ENCODE results near the gene NEK7.
"Not testable (repeated sequence)": the region's sequence is repeated elsewhere in the genome, so short reads cannot be mapped to it uniquely, and the experiment has no call there.

NEK7 gene

DNA sequence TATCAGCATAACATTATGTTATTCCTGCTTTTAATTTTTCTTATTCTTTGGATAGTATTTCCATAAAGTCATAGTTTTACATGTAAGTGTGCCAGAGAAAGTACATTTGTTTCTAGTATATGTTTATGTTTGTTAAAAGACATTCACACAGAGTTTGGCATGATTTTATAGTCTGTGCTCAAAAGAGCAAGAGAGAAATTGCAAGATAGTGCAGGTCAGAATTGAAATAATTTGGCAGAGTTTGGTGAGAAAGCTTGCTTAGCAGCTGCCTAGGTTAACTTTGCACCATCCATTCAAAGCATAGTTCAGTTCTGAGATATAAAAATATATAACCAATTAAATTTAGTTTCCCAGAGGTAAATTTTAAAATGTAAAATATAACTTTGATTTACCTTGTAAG lies 17.0 kb downstream of the NEK7 start:
- no peak for FAIRE-seq

DNA sequence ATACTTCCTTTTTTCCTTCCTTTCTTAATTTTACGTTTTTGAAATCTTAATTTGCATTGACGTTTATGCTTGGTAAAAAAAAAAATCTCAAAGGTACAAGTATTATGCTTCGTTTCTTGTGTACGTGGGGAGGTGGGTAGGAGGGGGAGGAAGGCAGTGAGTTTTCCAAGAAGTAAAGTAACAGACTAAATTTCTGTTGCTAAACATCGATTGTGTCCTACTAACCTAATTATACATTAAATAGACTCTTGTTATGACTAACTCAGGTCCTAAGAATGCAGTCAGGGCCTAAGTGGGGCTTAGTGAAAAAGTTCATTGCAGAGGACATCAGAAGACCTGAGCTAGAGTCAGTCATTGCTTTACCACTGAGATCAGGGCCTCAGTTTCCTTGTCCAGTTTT lies 17.5 kb downstream of the NEK7 start:
- FAIRE-seq, result no peak

DNA sequence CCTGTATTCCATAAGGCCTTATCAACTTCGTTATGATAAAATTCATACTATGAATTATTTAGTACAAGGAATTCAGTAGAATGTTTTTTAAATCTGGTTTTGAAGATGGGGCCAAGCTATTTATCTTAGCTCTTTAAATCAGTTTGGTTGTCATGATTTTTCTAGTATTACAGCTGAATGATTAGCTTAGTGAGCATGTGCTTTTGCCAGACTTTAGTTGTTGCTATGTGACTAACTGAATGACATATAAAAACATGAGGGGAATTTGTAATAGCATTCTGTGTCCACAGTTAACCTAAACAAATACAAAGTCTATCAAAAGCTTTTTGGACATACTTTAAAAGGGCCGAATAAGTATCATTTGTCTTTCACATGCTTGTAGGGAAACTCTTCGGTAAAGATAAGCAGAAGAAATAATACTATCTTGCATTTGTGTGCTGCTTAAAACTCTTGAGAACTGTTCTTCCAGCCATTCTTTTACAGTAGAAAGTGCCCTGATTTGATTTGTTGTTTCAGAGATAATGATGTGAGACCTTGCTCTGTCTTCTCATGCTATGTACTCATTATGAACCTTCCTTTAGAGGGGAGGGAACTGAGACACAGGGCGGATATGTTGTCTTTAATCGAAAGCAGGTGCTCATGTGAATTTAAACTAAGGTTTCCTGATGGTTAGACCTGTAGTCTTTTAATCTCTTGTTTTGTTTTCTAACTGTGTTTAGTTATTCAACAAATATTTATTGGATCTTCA lies 18.8 kb downstream of the NEK7 start:
- no peak for FAIRE-seq

DNA sequence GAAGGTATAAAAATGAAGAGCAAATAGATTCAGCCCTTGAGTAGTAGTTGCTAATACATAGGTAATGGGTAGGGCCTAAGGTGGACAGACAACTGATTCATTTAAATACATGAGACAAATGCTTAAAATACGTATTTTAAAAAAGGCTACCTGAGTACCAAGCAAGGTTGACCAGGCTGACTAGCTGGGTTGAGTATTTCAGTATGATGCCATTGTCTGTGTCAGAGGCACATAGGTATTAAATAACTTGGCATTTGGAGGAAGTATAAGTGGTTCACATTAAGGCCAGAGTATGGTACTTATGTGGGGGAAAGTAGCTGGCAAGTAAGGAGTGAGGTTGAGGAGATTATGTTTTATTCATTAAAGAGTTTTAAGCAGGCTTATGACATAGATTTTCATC lies 19.4 kb downstream of the NEK7 start:
- FAIRE-seq, result no peak

DNA sequence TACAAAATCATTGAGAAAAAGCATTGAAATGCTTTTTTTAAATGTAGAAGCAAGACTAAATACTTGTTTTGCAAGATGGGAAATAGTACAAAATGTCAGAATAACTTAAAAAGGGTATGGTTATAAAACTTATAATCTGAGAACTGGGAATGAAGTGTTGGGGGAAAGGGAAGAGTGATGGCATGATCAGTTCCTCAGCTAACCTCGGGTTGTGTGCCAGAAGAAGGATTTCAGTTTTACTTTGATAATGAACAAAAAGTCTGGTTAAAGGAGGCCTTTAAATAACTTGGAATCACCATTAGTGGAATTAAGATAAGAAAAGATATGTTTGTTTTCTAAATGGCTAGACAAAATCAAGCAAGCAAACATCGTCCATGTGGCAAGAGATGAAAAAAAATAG lies 20.7 kb downstream of the NEK7 start:
- FAIRE-seq, result no peak

DNA sequence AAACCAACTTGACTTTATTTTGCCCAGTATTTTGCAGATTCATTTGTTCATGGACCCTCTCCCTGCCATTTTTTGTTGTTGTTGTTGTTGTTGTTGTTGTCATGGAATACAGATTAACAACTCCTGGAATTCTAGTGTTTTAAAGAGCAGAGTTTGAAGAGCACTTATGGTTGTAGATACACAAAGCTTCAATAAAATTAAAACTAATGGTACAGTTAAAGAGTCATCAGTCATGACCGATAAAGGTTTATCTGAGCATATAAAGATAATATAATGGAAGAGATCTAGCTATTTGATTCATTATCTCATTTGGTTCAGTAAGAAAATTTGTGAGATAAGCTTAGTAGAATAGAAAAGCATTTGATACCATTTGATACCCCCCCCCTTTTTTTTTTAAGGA lies 21.8 kb downstream of the NEK7 start:
- FAIRE-seq, result no peak

DNA sequence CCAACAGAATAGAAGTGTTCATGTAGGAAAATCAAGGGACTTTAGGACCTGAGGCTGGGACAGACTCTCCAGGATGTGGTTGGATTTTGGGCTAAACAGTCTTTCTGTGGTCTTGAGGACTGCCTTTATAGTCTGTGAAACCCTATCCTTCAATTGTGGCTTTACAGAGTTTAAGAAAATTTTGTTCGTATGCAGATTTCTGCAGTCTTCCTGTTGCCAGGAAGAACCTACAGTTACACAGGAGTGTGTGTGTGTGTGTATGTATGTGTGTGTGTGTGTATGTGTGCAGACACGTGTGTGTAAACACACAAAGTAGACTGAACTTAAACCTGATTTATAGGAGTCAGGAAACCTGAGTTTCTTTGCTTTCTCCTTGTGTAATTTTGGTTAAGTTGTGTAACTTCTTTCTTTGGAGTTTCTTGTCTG lies 22.8 kb downstream of the NEK7 start:
- FAIRE-seq, result no peak

DNA sequence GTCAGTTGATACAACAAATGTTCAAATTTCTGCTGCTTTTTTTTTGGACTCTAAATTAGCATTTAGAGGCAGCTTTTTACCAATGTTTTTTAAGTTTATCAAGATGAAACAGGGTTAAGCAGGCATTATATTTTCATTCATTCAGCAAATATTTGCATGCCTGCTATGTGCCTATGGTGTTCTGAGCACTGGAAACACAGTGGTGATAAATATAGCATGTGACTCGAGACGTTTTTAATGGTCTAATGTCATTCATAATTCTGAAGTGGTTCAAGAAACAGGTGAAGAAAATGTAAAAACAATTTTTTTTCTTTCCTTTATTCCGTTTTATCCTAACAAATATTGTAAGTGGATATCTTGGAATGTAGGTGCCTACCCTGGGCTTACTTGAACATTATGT lies 26.8 kb downstream of the NEK7 start:
- FAIRE-seq, result no peak

DNA sequence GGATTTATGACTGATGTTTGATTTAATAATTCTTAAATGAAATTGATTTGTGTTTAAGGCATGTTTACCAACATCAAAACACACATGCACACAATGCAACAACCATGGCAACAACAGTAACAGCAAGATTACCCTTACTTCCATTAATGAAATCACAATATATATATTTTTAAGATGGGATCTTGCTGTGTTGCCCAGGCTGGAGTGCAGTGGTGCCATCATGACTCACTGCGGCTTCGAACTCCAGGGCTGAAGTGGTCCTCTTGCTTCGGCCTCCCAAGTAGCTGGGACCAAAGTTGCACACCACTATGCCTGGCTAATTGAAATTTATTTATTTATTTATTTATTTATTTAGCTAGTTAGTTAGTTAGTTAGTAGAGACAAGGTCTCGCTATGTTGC lies 27.7 kb downstream of the NEK7 start:
- FAIRE-seq, result no peak

DNA sequence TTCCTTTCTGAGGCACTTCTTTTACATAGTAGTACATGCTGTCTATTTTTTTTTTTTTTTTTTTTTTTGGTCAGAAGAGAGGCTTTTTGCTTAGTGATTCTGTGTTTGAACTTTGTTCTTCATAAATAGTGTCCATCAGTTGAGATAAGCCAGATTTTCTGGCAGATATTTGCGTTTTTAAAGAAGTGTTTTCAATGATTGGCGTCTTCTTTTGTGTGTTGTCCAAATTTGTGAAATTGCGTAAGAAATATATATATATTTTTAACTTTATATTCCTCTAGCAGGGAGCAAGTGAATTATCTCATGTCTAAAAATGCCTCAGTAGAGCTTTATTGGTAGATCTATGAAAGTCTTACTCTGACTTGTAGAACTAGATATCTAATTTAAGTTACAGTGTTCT lies 28.3 kb downstream of the NEK7 start:
- no peak for FAIRE-seq

DNA sequence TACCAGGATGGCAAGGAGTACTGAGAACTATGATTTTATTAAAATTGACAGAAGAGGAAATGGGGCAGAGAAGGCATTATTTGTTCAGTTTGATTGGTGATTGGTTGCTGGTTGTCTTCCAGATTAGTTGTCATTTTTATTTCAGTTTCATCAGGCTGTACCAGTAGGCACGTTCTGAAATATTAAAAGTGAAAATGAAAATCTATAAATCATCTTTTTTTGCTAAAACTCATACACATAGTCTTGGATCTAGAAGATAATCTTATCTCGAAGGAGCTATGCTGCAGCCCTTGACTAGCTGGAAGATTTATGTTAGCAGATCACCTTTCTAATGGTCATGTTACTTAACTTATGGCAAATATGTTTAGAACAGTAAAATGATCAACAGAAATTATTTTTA lies 29.0 kb downstream of the NEK7 start:
- FAIRE-seq, result no peak

DNA sequence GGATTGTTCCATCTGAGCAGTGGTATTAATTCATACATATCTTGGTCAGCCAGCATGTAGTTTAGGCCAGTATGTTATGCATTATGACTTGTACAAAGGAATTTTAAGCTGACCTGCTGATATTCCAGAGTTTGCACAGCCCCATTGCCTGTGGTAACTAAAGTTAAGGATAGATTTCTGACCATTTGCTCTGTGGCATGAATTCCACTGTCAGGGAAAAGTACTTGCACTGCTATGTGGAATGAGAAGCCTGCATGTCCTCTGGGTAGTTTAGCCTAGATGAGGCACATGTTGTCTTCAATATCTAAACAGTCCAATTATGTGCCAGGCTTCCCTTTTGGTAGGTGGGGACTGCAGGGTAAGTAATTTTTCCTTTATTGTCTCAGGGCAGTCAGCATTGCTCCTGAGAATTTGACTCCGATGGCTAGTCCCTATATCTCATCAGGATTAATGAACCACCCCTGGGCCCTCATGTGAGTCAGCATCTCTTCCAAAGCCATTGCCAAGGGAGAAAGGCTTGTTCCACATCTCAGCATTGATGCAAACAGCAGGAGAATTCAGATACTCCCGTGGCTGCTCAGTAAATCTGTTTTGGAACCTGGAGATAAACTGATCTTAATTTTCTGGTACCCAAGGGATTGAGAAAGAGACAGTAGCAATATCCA lies 30.2 kb downstream of the NEK7 start:
- no peak for FAIRE-seq

DNA sequence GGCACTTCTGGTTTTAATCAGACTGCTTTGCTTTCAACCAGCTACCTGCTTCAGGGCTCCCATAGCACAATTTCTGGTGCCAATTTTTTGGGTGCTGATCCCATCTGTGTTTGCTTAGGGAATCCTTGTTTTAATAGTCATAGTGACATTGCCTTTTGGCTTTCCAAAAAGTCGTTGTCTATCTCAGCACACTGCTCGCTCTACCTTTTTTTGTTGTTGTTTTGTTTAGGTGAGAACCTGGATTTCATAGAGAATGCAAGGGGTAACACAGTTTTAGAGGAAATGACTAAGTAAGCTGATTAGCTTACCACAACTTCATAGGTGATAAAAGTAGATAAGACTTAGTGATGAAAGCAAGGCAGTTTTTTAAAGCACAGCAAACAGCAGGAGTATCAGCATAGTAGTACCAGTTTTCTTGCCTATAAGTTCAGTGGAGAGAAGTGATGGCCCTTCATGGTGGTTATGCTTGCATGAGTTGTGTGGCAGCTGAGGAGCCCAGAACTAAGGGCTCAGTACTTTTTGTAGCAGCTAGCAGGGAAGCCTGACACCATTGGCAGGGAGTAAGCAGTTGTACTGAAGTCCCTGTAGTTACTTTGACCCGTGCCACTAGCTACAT lies 31.3 kb downstream of the NEK7 start:
- FAIRE-seq, result no peak

DNA sequence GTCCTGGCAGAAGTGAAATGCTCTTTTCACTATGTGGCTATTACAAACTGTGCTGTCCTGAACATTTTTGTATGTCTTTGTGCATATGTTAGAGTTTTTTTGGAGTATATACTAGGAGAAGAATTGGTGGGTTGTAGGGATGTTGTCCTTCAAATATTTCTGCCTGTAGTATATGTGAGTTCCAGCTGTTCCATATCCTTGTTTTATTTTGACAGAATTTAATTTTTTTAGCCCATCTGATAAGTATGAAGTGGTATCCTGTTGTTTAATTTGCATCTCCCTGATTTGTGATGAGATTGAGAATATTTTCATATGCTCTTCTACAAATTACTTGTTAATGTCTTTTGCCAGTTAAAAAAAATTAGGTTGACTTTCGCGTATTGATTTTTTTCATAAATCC lies 34.3 kb downstream of the NEK7 start:
- FAIRE-seq, result no peak

DNA sequence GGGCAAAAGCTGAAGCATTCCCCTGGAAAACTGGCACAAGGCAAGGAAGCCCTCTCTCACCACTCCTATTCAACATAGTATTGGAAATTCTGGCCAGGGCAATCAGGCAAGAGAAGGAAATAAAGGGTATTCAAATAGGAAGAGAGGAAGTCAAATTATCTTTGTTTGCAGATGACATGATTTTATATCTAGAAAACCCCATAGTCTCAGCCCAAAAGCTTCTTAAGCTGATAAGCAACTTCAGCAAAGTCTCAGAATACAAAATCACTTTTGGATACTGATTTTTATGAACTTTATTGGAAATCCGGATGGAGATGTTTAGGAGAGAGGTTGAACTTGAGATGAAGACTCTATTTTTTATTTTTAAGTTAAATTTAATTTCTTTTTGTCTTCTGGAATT lies 37.1 kb downstream of the NEK7 start:
- FAIRE-seq, result not testable (repeated sequence)

DNA sequence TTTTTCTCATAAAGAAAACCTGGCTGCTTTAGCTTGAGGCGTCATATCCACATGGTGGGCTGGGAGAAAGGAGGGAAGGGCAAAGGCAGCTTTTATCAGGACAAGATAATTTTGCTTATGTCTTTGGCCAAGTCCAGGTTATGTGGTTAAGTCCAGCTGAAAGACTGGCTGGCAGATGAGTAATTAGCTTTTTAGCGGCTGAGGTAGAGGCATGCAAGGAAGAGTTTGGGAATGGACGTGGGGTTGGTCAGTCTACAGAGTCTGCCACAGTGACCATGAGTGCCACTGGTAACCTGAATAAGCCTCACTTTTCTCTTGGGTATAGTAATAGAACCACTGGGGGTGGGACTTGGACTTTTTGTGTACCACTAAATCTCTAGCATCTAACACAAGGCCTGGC lies 39.8 kb downstream of the NEK7 start:
- no peak for FAIRE-seq

DNA sequence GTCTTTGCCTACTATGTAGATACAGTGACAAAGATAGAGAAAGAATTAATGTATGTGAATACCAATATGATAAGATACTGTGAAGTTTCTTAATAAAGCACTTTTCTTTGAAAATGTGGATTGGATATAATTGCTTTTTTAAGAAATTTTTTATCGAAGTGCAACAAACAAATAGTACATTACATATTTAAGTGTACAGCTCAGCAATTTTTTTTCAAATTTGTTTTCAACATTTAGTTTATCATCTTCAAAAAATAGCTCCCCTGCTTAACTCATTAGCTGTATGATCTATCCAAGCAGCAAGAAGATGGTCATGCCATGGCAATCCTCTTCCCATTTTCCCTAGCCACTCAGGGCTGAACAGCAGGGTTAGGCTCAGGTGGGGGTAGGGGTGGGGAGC lies 40.5 kb downstream of the NEK7 start:
- no peak for FAIRE-seq

DNA sequence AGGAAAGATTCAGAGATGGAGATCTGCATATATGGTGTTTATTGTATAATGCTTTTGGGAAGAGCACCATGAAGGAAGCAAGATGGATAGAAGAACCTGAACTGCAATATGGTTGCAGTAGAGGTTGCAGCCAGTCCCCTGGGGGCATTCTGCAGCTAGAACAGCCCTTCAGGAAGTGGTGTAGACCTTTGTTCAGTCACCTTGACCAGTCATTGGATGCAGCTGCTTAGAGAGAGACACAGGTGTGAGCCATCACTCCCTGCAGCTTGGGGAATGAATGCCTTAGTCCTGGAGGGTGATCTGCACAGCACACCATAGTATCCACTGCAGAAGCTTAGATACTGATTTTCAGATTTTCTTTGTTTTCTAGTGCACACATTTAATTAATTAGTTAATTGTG lies 42.3 kb downstream of the NEK7 start:
- no peak for FAIRE-seq

DNA sequence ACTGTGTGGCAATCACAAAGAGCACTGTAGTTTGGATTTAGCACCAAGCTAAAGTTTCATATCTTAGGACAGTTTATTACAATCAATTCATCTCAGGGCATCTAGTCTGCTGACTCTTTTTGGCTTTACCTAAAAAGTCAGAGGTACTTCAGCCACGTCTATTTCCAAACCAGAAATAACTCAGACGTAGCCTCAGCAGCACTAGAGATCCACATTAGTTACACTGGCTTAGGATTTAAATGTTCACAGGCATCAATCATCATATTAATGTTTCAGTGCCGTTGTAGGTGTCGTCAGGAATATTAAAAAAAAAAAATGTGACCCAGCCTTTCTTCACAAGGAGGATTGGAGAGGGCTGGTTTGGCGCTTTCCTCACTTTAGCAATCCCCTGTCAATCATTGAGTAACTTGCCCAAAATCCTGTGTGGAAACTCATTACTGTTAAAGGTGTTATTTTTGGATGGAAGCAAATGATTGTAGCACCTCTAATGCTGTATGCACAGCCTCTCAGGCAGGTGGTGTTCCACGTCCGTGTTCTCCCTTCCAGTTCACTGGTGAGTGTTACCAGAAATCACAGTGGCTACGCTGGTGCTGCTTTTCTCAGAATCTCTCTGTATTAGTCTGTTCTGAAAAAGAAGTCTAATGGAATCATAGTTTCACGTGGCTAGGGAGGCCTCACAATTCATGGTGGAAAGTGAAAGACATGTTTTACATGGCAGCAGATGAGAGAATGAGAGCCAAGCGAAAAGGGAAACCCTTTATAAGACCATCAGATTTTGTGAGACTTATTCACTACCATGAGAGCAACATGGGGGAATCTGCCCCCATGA lies 45.4 kb downstream of the NEK7 start:
- no peak for FAIRE-seq

DNA sequence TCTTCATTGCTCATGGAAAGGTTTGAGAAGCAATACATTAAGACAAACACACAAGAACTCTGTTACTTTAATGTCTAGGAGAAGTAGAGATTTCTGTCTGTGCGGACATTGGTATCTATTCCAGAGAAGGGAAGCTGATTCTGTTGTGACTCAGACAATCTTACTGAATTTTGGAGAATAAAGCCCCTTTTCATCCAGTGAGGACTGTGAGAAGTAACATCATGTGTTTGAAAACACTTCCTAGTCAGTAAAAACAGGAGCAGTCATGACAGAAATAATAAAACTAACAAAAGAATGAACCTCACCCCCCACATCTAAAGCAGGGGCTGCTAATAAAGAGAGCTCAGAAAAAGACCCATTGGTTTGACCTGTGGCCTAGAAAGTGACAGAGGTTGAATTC lies 46.6 kb downstream of the NEK7 start:
- no peak for FAIRE-seq

DNA sequence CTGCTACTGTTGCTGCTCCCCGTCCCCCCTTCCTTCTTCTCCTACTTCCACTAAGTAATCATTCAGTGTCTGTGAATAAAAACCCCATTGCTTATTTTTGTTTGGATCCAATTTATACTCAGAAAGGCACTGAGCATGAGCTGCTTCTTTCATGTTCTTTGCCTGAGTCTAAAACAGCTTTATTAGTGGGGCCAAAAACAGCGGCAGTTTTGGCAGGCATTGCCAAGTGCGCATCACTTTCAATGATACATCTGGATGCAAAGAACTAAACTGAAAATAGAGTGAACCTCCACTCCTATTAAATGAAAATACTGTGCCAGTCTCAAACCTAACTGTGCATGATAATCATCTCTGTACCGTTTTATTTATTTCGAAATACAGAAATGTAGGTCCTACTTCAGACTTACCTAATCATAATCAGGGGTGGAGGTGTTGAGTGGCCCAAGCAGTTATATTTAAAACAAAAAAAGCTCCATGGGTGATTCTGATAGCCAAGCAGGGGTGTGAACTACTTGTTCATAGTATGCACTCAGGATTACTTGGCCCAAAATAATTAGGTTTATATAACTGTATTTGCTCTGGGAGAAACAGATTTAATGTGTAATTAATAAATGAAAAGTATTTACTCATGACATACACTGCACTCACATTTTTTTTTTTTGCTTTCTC lies 48.4 kb downstream of the NEK7 start:
- no peak for FAIRE-seq

DNA sequence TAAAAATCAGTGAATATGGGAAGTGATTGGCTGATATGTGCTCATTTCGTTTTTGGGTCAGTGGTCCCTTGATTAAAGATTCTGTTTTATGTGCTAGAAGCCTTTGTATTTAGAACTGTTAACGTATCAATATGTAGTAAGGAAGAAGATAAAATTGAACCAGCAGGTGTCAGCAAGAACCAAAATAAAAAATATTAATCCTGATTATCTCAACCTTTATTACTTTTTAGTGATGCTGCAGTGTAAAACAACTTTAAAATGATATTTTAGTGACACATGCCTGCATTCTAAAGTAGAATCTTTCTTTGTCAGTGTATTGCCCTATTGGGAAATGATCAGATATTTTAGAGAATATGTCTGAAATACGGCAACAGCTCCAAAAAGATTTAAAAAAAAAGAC lies 49.5 kb downstream of the NEK7 start:
- FAIRE-seq, result no peak

DNA sequence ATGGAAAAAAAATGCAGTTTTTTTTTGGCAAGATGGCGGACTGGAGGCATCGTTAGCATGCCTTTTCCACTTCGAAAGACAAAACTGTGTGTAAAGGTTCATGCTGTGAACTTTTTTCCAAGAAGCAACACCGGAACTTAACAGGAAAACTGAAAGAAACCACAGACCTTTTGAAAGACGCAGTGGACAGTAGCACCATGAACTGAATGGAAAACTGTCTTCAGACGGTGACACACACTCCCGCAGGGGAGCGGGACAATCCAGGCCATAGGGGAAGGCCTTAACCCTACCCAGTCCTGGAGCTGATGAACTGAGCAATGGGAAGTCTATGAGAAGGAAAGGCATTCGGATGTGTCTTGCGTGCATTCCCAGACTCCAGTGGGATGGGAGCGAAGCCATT lies 54.9 kb downstream of the NEK7 start:
- no peak for FAIRE-seq

All from colon (tissue), 2 donors.